Measurements from ENCODE around the gene POU2F2.

Gene POU2F2

GRCh38 chr19:42098781-42099180, 33.5 kb downstream of the POU2F2 start:
- no peak for DNase-seq

- DNase-seq, result no peak
Measured at GRCh38 chr19:42097461-42097860, 34.8 kb downstream of the POU2F2 start.

GRCh38 chr19:42096255-42096837, 35.9 kb downstream of the POU2F2 start:
- no peak for DNase-seq

GRCh38 chr19:42095814-42096230, 36.4 kb downstream of the POU2F2 start:
- no peak for DNase-seq

DNA sequence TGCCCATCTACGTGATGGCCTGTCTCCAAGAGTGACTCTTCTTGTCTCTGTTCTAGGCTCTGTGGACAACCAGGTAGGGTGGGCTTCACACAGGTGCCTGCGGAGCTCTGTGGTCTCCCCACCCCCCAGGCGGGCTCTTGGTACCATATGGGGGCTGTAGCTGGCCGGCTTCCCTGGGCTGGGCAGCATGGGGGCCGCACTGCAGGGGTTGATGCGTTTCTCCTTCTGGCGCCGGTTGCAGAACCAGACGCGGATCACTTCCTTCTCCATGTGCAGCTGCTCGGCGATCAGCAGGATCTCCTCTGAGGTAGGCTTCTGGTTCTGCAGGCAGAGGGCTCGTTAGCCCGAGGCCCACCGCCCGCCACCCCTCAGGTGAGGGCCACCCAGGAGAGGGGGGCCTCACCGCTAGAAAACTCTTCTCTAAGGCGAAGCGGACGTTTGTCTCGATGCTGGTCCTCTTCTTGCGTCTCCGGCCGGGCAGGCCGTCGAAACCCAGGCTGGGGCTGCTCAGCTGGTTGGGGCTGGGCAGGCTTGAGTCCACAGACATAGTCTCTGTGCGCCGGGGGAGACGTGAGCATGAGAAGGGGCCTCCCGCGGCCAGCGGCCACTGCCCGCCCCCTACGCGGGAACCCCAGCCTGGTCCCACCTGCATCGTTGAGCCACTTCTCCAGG, 37.0 kb downstream of the POU2F2 start:
- no peak for DNase-seq

- DNase-seq, result no peak
Measured at GRCh38 chr19:42093926-42094325, 38.3 kb downstream of the POU2F2 start.

GRCh38 chr19:42093505-42093904, 38.7 kb downstream of the POU2F2 start:
- DNase-seq, result no peak

- DNase-seq, result peak; percentile 30
Measured at GRCh38 chr19:42092350-42092749, 39.9 kb downstream of the POU2F2 start.

GRCh38 chr19:42091742-42092141, 40.5 kb downstream of the POU2F2 start:
- DNase-seq, result no peak

DNA sequence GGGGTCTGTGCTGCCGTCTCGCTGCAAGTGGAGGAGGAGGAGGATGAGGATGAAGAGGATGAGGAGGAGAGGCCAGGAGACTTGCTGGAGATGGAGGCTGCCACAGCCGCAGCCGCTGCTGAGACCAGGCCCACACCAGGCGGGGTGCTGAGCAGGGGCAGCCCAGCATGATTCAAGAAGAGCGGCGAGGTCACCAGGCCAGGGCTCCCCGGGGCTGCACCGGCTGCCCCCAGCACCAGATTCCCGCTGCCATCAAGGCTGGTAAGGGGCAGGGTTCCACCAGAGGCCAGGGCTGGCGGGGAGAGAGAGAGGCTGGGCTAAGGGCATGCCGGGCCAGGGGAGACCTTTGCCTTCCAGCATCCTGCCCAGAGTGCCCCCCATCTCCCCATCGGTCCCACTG, 40.9 kb downstream of the POU2F2 start:
- no peak for DNase-seq

DNA sequence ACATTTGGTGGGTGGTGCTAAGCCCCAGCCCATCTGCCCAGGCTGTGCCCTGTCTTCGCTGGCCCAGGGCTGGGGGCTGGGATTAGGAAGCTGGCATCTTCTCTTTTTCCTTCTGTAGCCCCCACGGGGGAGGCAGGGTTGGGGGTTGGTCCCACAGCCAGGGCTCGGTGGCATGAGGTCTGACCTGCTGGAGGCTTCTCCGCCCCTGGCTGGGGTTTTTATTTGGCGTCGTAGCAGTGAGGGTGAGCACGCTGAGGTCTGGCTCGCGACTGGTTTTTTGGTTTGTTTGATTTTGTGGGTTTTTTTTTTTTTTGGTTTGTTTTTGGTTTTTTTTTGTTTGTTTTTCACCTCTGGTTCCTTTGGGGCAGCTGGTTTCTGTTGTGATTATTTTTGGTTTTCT, 41.6 kb downstream of the POU2F2 start:
- DNase-seq, result no peak

- no peak for DNase-seq
Measured at GRCh38 chr19:42089772-42090171, 42.5 kb downstream of the POU2F2 start.

DNA sequence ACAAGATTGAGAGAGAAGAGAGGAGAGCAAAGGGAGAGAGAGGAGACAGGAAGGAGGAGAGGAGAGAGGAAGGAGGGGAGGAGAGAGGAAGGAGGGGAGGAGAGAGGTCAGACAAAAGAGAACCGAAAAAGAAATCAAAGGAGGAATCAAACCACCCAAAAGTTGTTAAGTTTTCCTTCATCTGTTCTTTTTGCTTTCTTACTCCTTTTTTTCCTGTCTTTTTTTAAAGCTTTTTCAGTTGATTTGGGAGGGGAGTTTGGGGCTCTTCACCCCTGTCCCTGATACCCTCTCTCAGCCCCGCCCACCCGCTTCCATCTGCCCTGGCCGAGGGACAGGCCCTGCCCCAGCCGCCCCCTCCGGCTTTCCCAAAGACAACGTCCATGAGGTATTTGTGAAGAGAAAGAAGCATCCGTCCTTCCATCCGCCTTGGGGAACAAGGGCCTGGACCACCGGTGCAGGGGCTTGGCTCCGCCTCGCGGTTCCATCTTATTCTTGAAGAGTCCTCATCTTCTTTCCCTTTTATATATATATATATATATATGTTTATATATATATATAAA, 43.0 kb downstream of the POU2F2 start:
- no peak for DNase-seq

DNA sequence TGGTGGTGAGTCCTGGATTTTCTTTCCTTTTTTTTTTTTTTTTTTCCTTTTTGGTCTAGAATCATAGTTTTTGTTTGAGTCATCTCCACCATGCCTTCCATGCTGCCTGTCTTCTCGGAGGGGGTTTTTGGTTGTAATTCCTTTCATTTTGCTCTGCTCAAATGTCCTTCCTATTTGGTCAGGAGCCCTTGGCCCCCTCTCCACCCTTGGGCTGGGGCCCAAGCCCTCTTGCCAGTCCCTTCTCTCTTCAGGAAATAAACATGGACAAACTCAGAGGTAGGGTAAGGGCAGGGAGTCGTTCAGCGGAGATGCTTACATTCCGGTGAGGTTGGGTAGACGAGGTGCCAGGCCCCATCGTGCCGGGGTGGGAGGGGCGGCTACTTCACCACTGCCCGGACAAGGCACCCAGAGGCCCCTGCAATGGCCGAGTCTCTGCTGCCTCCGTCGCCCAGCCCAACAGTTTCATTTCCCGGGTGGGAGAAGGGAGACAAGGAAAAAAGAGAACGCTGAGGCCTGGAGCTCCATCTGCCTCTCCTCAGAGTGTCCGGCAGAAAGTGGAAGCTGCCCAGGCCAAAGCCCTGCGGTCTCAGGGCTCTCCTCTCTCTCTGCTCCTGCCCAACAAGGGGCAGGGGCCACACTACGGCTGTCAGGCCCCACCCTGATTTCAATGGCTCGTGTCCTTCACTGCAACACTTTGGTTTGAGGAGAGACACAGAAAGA, 43.6 kb downstream of the POU2F2 start:
- no peak for DNase-seq

- DNase-seq, result no peak
Measured at GRCh38 chr19:42086770-42087550, 45.3 kb downstream of the POU2F2 start.

- DNase-seq, result no peak
Measured at GRCh38 chr19:42086188-42086736, 46.0 kb downstream of the POU2F2 start.

GRCh38 chr19:42083537-42083936, 48.7 kb downstream of the POU2F2 start:
- DNase-seq, result no peak

DNA sequence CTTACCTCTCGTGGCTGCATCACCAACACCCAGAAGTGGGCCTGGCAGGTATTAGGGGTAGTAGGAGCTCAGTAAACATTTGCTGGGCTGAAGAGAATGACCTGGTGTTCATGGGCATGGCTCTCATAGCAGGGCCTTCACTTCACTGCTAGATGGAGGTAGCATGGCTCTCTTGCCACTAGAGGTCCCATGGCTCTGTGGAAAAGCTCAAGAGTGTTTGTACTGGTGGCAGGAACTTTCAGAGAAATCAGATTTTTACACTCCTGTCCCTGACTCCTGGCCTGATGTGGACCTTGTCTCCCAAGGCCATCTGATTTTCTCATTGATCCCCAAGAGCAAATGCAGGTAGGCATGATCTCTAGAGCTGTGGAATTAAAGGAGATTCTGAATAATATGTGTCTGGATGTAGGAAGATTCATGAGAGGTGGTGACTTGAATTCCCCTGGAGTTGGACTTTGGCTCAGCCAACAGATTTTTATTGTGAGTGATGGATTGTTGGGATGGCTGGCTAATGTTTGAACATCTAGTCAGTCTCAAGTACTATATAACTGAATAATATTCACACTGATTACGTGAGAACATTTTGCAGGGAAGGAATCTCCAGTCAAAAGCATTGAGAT, 50.6 kb downstream of the POU2F2 start:
- DNase-seq, result no peak

DNA sequence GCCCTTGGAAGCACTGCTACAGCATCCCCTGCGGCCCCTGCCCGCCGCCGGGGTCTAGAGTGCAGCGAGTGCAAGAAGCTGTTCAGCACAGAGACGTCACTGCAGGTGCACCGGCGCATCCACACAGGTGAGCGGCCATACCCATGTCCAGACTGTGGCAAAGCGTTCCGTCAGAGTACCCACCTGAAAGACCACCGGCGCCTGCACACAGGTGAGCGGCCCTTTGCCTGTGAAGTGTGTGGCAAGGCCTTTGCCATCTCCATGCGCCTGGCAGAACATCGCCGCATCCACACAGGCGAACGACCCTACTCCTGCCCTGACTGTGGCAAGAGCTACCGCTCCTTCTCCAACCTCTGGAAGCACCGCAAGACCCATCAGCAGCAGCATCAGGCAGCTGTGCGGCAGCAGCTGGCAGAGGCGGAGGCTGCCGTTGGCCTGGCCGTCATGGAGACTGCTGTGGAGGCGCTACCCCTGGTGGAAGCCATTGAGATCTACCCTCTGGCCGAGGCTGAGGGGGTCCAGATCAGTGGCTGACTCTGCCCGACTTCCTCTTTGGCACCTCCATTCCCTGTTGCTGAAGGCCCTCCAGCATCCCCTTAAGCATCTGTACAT, 51.4 kb downstream of the POU2F2 start:
- no peak for DNase-seq

DNA sequence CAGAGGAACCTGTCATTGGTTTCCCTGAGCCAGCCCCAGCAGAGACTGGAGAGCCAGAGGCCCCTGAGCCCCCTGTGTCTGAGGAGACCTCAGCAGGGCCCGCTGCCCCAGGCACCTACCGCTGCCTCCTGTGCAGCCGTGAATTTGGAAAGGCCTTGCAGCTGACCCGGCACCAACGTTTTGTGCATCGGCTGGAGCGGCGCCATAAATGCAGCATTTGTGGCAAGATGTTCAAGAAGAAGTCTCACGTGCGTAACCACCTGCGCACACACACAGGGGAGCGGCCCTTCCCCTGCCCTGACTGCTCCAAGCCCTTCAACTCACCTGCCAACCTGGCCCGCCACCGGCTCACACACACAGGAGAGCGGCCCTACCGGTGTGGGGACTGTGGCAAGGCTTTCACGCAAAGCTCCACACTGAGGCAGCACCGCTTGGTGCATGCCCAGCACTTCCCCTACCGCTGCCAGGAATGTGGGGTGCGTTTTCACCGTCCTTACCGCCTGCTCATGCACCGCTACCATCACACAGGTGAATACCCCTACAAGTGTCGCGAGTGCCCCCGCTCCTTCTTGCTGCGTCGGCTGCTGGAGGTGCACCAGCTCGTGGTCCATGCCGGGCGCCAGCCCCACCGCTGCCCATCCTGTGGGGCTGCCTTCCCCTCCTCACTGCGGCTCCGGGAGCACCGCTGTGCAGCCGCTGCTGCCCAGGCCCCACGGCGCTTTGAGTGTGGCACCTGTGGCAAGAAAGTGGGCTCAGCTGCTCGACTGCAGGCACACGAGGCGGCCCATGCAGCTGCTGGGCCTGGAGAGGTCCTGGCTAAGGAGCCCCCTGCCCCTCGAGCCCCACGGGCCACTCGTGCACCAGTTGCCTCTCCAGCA, 52.1 kb downstream of the POU2F2 start:
- DNase-seq, result no peak

GRCh38 chr19:42079276-42079669, 53.0 kb downstream of the POU2F2 start:
- no peak for DNase-seq

Data from stimulated activated CD4-positive, alpha-beta T cell treated with anti-CD3 and anti-CD28 coated beads, Interleukin-4, amount 100 ng/mL, for 1 hour (primary cell).